HCT116 (cell line): ENCODE data around the gene NAA40. TPM values are rescaled to one million over a fixed set of nuclear protein-coding genes. Genes with fewer than 3 reads are reported as not detected.

ENCODE experiments used
- ATAC-seq: fragments of 200-7000 bp; cut with Tn5 transposase; 2 replicates; pipeline ENCODE4 v1.9.1; 2020; ENCODE audit warnings: mild to moderate bottlenecking, moderate library complexity
- BruUV-seq: library from RNA; stranded (reverse); fragments of 400-500 nt; replicated peaks from 2 replicates; lab custom pipeline; 2021; lab: Mats Ljungman, UMichigan
- CTCF ChIA-PET: fragments of 300-600 bp; sonication (Branson Sonifier 250); formaldehyde crosslinking; loops from one replicate; lab custom pipeline; 2021; ENCODE audit warnings: antibody characterized with exemption; lab: Charles Lee
- POLR2A ChIA-PET: fragments of 300-600, 350-600 bp; sonication (Branson Sonifier 250); formaldehyde crosslinking; loops from one replicate; lab custom pipeline; 2021; ENCODE audit warnings: antibody characterized with exemption; lab: Charles Lee
- RAD21 ChIA-PET, 2 experiments: fragments of 300-600 bp; sonication (Branson Sonifier 250); formaldehyde crosslinking; loops; one replicate each; lab custom pipeline; 2023; ENCODE audit warnings: low total read pairs in 2 of 2; ENCODE audit not compliant: uncharacterized antibody in 2 of 2, unreplicated experiment in 2 of 2, low non-redundant PET in 1 of 2; lab: Charles Lee
- DNase-seq: peaks from one replicate; pipeline ENCODE4 v3.0.0-alpha.2; 2010; ENCODE audit warnings: low read depth, low spot score
- H2AFZ ChIP-seq: fragments of 200-600 bp; shearing (Covaris generic), sonication (generic); 2 replicates; pipeline ENCODE4 v1.6.1; 2017; ENCODE audit warnings: low read depth, mixed run types, mixed read lengths, antibody characterized with exemption, low read length; ENCODE audit not compliant: poor library complexity, severe bottlenecking
- H3K27ac ChIP-seq: 2 replicates; pipeline ENCODE4 v1.5.1; 2012; ENCODE audit warnings: low read depth, low read length
- H3K27me3 ChIP-seq: fragments of 200-600 bp; sonication (generic); 2 replicates; pipeline ENCODE4 v1.6.1; 2016; ENCODE audit warnings: mixed run types, low read length, mixed read lengths; ENCODE audit not compliant: insufficient read depth
- H3K36me3 ChIP-seq, 2 experiments: fragments of 200-500 bp in 1 of 2; fragments of 200-600 bp in 1 of 2; sonication (Bioruptor generic) in 1 of 2; sonication (generic) in 1 of 2; 2 replicates each; pipeline versions ENCODE4 v1.5.1 to v1.6.1; 2014 to 2016; ENCODE audit warnings: low read length in 2 of 2, inconsistent platforms in 1 of 2, mixed read lengths in 1 of 2, mixed run types in 1 of 2; ENCODE audit not compliant: insufficient read depth in 2 of 2, control insufficient read depth in 1 of 2
- H3K4me1 ChIP-seq, 2 experiments: fragments of 200-600 bp in 1 of 2; sonication (generic) in 1 of 2; 2 replicates each; pipeline versions ENCODE4 v1.5.1 to v1.6.1; 2012 to 2017; ENCODE audit warnings: low read length in 2 of 2, inconsistent platforms in 1 of 2, mild to moderate bottlenecking in 1 of 2, mixed read lengths in 1 of 2, mixed run types in 1 of 2, moderate library complexity in 1 of 2; ENCODE audit not compliant: insufficient read depth in 2 of 2, control insufficient read depth in 1 of 2
- H3K4me2 ChIP-seq: fragments of 200-600 bp; sonication (generic); 2 replicates; pipeline ENCODE4 v1.6.1; 2017; ENCODE audit warnings: mixed run types, low read length, mixed read lengths
- H3K4me3 ChIP-seq, 2 experiments: fragments of 200-600 bp in 1 of 2; sonication (generic) in 1 of 2; replicated peaks in 1 of 2; 2 replicates each; pipeline ENCODE4 v1.5.1; 2011 to 2016; ENCODE audit warnings: low read length in 2 of 2, control low read depth in 1 of 2, low read depth in 1 of 2, mild to moderate bottlenecking in 1 of 2, mixed read lengths in 1 of 2, mixed run types in 1 of 2
- H3K79me2 ChIP-seq: fragments of 200-600 bp; sonication (generic); 2 replicates; pipeline ENCODE4 v1.6.1; 2017; ENCODE audit warnings: mild to moderate bottlenecking, mixed run types, low read length, moderate library complexity, mixed read lengths; ENCODE audit not compliant: insufficient read depth
- H3K9ac ChIP-seq: fragments of 200-600 bp; sonication (generic); 2 replicates; pipeline ENCODE4 v1.6.1; 2016; ENCODE audit warnings: low read length, mixed read lengths
- H3K9me2 ChIP-seq: fragments of 200-600 bp; sonication (generic), shearing (Covaris generic); 2 replicates; pipeline ENCODE4 v1.6.1; 2017; ENCODE audit warnings: mixed run types, mild to moderate bottlenecking, moderate library complexity; ENCODE audit not compliant: insufficient read depth
- H3K9me3 ChIP-seq, 2 experiments: fragments of 200-500 bp in 1 of 2; fragments of 200-600 bp in 1 of 2; sonication (Bioruptor generic) in 1 of 2; sonication (generic) in 1 of 2; 2 replicates each; pipeline ENCODE4 v1.6.1; 2014 to 2017; ENCODE audit warnings: low read length in 2 of 2, mixed read lengths in 2 of 2, inconsistent platforms in 1 of 2, low read depth in 1 of 2, mild to moderate bottlenecking in 1 of 2, mixed run types in 1 of 2, moderate library complexity in 1 of 2; ENCODE audit not compliant: control insufficient read depth in 1 of 2, insufficient read depth in 1 of 2
- H4K20me1 ChIP-seq: fragments of 200-600 bp; sonication (generic), shearing (Covaris generic); 2 replicates; pipeline ENCODE4 v1.6.1; 2017; ENCODE audit warnings: mixed run types, mild to moderate bottlenecking, moderate library complexity; ENCODE audit not compliant: insufficient read depth
- JUND ChIP-seq: IDR thresholded peaks from 2 replicates; pipeline ENCODE4 v1.6.1; 2012
- RAD21 ChIP-seq: IDR thresholded peaks from 2 replicates; pipeline ENCODE4 v1.6.1; 2012; ENCODE audit warnings: low read depth, mild to moderate bottlenecking
- intact Hi-C: fragments of 100-400 bp; cut with micrococcal nuclease; formaldehyde crosslinking; loops from 2 replicates; pipeline ENCODE4 v1.10.0; 2022
- total RNA-seq: library from RNA; stranded (reverse); gene quantifications from one replicate; pipeline ENCODE4 v1.2.1, GENCODE V29; 2021; ENCODE audit not compliant: unreplicated experiment
- TF ChIP-seq, protein P1 (sequence below), 3 experiments: fragments of 200-600 bp in 1 of 3; sonication (generic) in 1 of 3; IDR thresholded peaks in 2 of 3; conservative IDR thresholded peaks in 1 of 3; 2 replicates each; pipeline ENCODE4 v1.5.1; 2012 to 2017; ENCODE audit warnings: low read depth in 2 of 3, low read length in 2 of 3, antibody characterized with exemption in 1 of 3, borderline replicate concordance in 1 of 3, control low read depth in 1 of 3, mild to moderate bottlenecking in 1 of 3, mixed read lengths in 1 of 3, mixed run types in 1 of 3, moderate library complexity in 1 of 3; ENCODE audit not compliant: insufficient read depth in 1 of 3

Gene NAA40
- total RNA-seq, 1 experiment from 2014 or later = 25.3 TPM

DNA sequence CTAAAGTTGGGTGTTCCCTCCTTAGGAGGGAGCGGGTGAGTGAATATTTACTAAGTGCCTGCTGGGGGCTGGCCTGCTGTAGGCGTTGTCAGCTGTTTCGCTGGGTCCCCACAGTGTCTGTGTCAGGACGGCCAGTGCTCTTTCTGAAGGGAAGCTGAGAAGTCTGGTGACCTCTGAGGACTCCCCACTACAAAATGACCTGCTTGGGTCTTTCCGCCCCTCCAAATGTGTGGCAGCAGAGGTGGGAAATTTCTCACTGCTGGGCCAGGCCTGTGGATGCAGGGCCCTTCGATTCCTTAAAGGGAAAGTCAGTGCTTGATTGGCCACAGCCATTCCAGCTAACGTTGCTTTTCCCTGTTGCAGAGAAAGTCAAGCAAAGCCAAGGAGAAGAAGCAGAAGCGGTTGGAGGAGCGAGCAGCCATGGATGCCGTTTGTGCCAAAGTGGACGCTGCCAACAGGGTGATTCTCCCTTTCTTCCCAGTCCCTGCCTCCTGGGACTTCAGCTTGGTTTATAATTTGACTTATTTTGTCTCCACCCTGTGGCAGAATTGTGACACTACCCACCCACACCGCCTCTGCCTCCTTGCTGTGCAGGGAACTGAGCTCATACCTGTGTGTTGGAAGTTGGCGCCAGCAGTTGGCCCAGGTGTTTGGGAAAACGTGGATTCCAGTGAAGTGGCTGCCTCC lies 6.8 kb downstream of the NAA40 start:
- BruUV-seq = no TSS peak
- no peaks in the 10 kb centered on the region; the same call in 1 of the 2 replicates for H4K20me1 ChIP-seq
- H3K4me2 ChIP-seq = no peak overlapping the region
- CTCF ChIA-PET = interaction anchor here (0.6 to 4.1 kb wide), 22 partner anchors 10 to 467 kb away, joined by 3 to 66 read pairs (median 4); partner anchors contain the start of genes COX8A, MARK2, RCOR2 and ZFTA
- TF ChIP-seq JUND (no peak), RAD21 (peak; percentile 93)
- TF ChIP-seq, protein P1, sequence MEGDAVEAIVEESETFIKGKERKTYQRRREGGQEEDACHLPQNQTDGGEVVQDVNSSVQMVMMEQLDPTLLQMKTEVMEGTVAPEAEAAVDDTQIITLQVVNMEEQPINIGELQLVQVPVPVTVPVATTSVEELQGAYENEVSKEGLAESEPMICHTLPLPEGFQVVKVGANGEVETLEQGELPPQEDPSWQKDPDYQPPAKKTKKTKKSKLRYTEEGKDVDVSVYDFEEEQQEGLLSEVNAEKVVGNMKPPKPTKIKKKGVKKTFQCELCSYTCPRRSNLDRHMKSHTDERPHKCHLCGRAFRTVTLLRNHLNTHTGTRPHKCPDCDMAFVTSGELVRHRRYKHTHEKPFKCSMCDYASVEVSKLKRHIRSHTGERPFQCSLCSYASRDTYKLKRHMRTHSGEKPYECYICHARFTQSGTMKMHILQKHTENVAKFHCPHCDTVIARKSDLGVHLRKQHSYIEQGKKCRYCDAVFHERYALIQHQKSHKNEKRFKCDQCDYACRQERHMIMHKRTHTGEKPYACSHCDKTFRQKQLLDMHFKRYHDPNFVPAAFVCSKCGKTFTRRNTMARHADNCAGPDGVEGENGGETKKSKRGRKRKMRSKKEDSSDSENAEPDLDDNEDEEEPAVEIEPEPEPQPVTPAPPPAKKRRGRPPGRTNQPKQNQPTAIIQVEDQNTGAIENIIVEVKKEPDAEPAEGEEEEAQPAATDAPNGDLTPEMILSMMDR (IDR thresholded peaks at IDR 0.05 in 2 of 3, conservative IDR thresholded peaks at IDR 0.05 in 1 of 3; ENCODE audit: borderline replicate concordance in 1 of 3, insufficient read depth in 1 of 3, low read depth in 2 of 3, low read length in 2 of 3) = peak; percentile 65 to 87 (median 75)
- no peak overlapping the region for H3K4me3 ChIP-seq
- peak overlapping the region; percentile 3 for H3K27ac ChIP-seq
- no peaks in the 10 kb centered on the region for H3K27me3 ChIP-seq
- peaks cover 11 to 15% of the 10 kb centered on the region in 2 experiments; a peak in 3 of 4 replicates for H3K36me3 ChIP-seq
- H3K9ac ChIP-seq = 0 out of 2 replicates have a peak overlapping the region, but pooled peaks have one; percentile 19
- H3K9me3 ChIP-seq = no peaks in the 10 kb centered on the region
- H2AFZ ChIP-seq = no peak overlapping the region
- POLR2A ChIA-PET = interaction anchor here (1.1 to 1.2 kb wide), 2 partner anchors 28 to 109 kb away, joined by 5 read pairs; partner anchors contain the start of gene RCOR2
- H3K79me2 ChIP-seq = peaks cover 48% of the 10 kb centered on the region
- H3K4me1 ChIP-seq = peaks cover 0 to 12% of the 10 kb centered on the region in 2 experiments; a peak in 2 of 4 replicates
- RAD21 ChIA-PET = interaction anchor here (0.5 to 1.5 kb wide), 9 partner anchors 11 to 110 kb away, joined by 3 to 10 read pairs (median 4); partner anchors contain the start of gene MARK2 (in 1 of the 2)
- DNase-seq (peak; percentile 36), ATAC-seq (peak; percentile 97)
- intact Hi-C loops = loop anchor here (1.0 to 2.0 kb wide), 3 partner anchors 108 to 203 kb away; no protein-coding TSS in a partner anchor
- no peaks in the 10 kb centered on the region for H3K9me2 ChIP-seq
